Ishikawa (cell line): ENCODE data around the gene YBX2.

Experiments
- CEBPB ChIP-seq: IDR thresholded peaks from 2 replicates; pipeline ENCODE4 v1.6.1; 2012
- CREB1 ChIP-seq: IDR thresholded peaks from 2 replicates; pipeline ENCODE4 v1.6.1; 2012; ENCODE audit warnings: low read depth
- EGR1 ChIP-seq: IDR thresholded peaks from 2 replicates; pipeline ENCODE4 v1.6.1; 2012
- EP300 ChIP-seq: IDR thresholded peaks from 2 replicates; pipeline ENCODE4 v1.6.1; 2012; ENCODE audit warnings: borderline replicate concordance
- FOXM1 ChIP-seq: IDR thresholded peaks from 2 replicates; pipeline ENCODE4 v1.6.1; 2012; ENCODE audit warnings: low read depth, borderline replicate concordance
- MAX ChIP-seq: IDR thresholded peaks from 2 replicates; pipeline ENCODE4 v1.6.1; 2012
- NFIC ChIP-seq: IDR thresholded peaks from 2 replicates; pipeline ENCODE4 v1.6.1; 2012
- RAD21 ChIP-seq: IDR thresholded peaks from 2 replicates; pipeline ENCODE4 v1.6.1; 2012; ENCODE audit warnings: low read depth
- REST ChIP-seq: IDR thresholded peaks from 2 replicates; pipeline ENCODE4 v1.6.1; 2012; ENCODE audit warnings: low read depth, mild to moderate bottlenecking
- TAF1 ChIP-seq: IDR thresholded peaks from 2 replicates; pipeline ENCODE4 v1.6.1; 2012; ENCODE audit warnings: low read depth, mild to moderate bottlenecking
- TCF12 ChIP-seq: IDR thresholded peaks from 2 replicates; pipeline ENCODE4 v1.6.1; 2012; ENCODE audit warnings: low read depth
- TEAD4 ChIP-seq: IDR thresholded peaks from 2 replicates; pipeline ENCODE4 v1.6.1; 2012
- USF1 ChIP-seq: IDR thresholded peaks from 2 replicates; pipeline ENCODE4 v1.6.1; 2012
- YY1 ChIP-seq: IDR thresholded peaks from 2 replicates; pipeline ENCODE4 v1.6.1; 2012; ENCODE audit warnings: low read depth
- ZBTB7A ChIP-seq: IDR thresholded peaks from 2 replicates; pipeline ENCODE4 v1.6.1; 2012; ENCODE audit warnings: low read depth

The YBX2 gene

GRCh38 chr17:7307686-7308624 lies 13.5 kb upstream of the YBX2 start:
- no peak for TF ChIP-seq CREB1
- TF ChIP-seq TAF1 = 0 out of 2 replicates have a peak, but pooled peaks have one; percentile 30
- TF ChIP-seq CEBPB = no peak
- TF ChIP-seq NFIC = peak; percentile 62; the same call in 1 of the 2 replicates
- TF ChIP-seq YY1 = no peak
- no peak for TF ChIP-seq RAD21
- TF ChIP-seq EGR1 = no peak
- TF ChIP-seq MAX = peak; percentile 88
- no peak for TF ChIP-seq TCF12
- no peak for TF ChIP-seq ZBTB7A

- TF ChIP-seq MAX (peak; percentile 86), USF1 (no peak; the same call in 1 of the 2 replicates), CREB1 (peak; percentile 65), TEAD4 (0 out of 2 replicates have a peak, but pooled peaks have one; percentile 4), EGR1 (peak; percentile 99), TCF12 (no peak), ZBTB7A (0 out of 2 replicates have a peak, but pooled peaks have one; percentile 39), TAF1 (peak; percentile 43), YY1 (no peak; the same call in 1 of the 2 replicates), RAD21 (no peak)
Measured at GRCh38 chr17:7306911-7307685, 12.7 kb upstream of the YBX2 start, which contains the start of gene EIF5A. Gene EIF5A, plus strand, starts transcription at chr17:7307628. Its CDS starts 2,008 bp downstream, at chr17:7309636.

- no peak for TF ChIP-seq REST
Measured at GRCh38 chr17:7304179-7304578, 9.7 kb upstream of the YBX2 start.

GRCh38 chr17:7296189-7296861 lies 1.9 kb upstream of the YBX2 start:
- peak; percentile 96 for TF ChIP-seq MAX
- TF ChIP-seq RAD21 = peak; percentile 92
- no peak for TF ChIP-seq CREB1
- no peak for TF ChIP-seq REST
- peak; percentile 78 for TF ChIP-seq USF1
- TF ChIP-seq FOXM1 = no peak
- no peak for TF ChIP-seq EGR1
- no peak; the same call in 1 of the 2 replicates for TF ChIP-seq TEAD4
- no peak for TF ChIP-seq YY1
- TF ChIP-seq ZBTB7A = peak; percentile 39; the same call in 1 of the 2 replicates
- no peak for TF ChIP-seq CEBPB
- TF ChIP-seq EP300 = no peak
- peak; percentile 38; the same call in 1 of the 2 replicates for TF ChIP-seq TCF12
- TF ChIP-seq TAF1 = no peak
- no peak for TF ChIP-seq NFIC
